ENCODE results near the gene CETN2.

The CETN2 gene

GRCh38 chrX:152830312-152831305 is at the start of gene CETN2, which contains the start of gene NSDHL:
Gene CETN2 (minus strand): TSS chrX:152830757. CDS start chrX:152830710, 47 bp downstream.
Gene NSDHL (plus strand): TSS chrX:152831063. CDS start chrX:152846325, 15,262 bp downstream.
- no peak for TF ChIP-seq CTCF (IDR thresholded peaks at IDR 0.05)

- TF ChIP-seq CTCF (IDR thresholded peaks at IDR 0.05), result no peak
Measured at GRCh38 chrX:152878976-152879755, 48.6 kb upstream of the CETN2 start.

- no peak for TF ChIP-seq CTCF (IDR thresholded peaks at IDR 0.05)
Measured at GRCh38 chrX:152876931-152877840, 46.6 kb upstream of the CETN2 start.

GRCh38 chrX:152873361-152873760 is 42.8 kb upstream of the CETN2 start:
- TF ChIP-seq CTCF (IDR thresholded peaks at IDR 0.05), result no peak

- no peak for TF ChIP-seq CTCF (IDR thresholded peaks at IDR 0.05)
Measured at GRCh38 chrX:152872522-152872921, 42.0 kb upstream of the CETN2 start.

GRCh38 chrX:152871260-152871659 is 40.7 kb upstream of the CETN2 start:
- no peak for TF ChIP-seq CTCF (IDR thresholded peaks at IDR 0.05)

GRCh38 chrX:152869972-152870371 is 39.4 kb upstream of the CETN2 start:
- TF ChIP-seq CTCF (IDR thresholded peaks at IDR 0.05), result no peak; the same call in 1 of the 2 replicates

All from LNCAP (cell line).